ENCODE data around the gene CYP4F2. TPM values are rescaled to one million over a fixed set of nuclear protein-coding genes. Genes with fewer than 3 reads are reported as not detected.

Gene CYP4F2
- total and polyA plus RNA-seq, 10 of the 15 experiments (the other 5 are each of a cell fraction or from before 2014, with no cell fraction given), result 0.08 to 3.5 (median 0.63) TPM

DNA sequence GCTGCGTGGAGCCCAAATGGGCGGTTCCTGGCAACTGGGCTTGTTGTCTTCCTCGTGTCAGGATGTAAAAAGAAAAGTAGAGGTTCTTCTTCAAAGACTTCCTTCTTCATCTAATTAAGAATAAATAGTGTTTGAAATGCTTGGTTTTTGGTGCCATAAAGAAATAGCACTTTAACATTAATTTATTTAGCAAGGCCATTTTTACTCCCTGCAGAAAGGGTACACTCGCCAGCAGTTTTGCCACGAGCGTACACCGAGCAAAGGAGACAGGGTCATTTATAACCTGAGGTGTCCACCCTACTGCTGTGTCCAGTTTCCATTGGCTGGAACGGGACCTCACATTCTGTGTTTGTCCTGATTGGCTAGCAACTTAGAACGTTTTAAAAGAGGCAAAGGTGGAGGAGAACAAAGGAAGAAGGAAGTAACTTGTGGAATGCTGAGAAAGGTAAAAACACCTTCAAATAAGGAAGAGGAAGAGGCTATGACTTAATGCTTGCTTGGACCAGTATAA is 60.6 kb downstream of the CYP4F2 start:
- no TSS peak for BruUV-seq (replicated peaks)
- FAIRE-seq, result no peak

DNA sequence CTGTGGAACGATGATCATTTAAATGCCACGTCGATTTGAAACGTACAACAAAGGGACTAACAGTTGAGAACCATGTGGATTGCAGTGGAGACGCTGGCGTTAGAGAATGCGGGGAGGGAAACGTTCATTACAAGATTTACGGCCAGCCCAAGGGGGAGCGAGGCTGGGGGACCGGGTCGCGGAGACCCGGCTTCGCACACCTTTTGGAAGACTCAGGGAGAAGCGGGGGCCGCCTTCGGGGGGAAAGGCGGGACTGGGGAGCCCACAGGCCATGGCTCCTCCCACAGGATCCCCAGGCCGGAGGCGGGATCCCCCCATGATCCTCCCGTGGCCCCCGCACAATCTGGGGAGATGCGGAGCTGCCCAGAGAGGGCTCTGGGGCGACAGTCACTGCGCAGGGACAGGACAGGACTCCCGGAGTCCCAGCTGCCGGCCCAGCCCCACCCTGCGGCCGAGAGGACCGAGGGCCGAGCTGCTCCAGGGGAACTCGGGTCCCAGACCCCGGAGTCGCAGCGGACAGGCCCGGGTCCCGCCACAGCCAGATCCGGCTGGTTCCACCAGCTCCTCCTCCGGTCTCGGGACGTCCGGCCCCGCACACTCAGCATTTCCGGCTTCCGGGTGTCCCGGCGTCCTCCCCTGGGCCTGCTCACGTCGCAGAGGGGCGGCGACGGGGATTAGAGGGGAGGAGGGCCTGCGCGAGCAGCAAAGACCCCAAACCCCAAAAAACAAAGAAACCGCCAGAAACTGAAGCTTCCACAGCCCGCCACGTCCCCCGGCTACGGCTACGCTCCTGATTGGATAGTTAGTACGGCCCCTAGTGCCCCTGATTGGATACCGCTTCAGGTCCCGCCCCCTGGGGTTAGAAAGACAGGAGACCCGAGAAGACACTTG is 61.3 kb downstream of the CYP4F2 start:
- peak; percentile 61 for DNase-seq (ENCODE audit: low read depth, low spot score)
- Histone ChIP-seq H4K20me1 (ENCODE audit: control insufficient read depth, insufficient read depth) (no peaks in the 10 kb centered on the region), H3K4me2 (ENCODE audit: control insufficient read depth, insufficient read depth) (peak overlapping the region; percentile 92), H2AFZ (ENCODE audit: control insufficient read depth, low read depth, low read length) (peak overlapping the region; percentile 85), H3K27ac (ENCODE audit: control insufficient read depth, insufficient read depth) (peak overlapping the region; percentile 88), H3K4me3 (peak overlapping the region; percentile 67), H3K27me3 (replicated peaks in 1 of 2; ENCODE audit: control insufficient read depth in 2 of 2, insufficient read depth in 2 of 2, low read length in 1 of 2) (no peaks in the 10 kb centered on the region), H3K4me1 (ENCODE audit: control insufficient read depth, insufficient read depth, low read length) (no peaks in the 10 kb centered on the region), H3K36me3 (ENCODE audit: control insufficient read depth in 2 of 2, insufficient read depth in 2 of 2, low read length in 1 of 2) (no peaks in the 10 kb centered on the region), H3K9ac (ENCODE audit: control insufficient read depth, insufficient read depth, low read length) (peak overlapping the region; percentile 84), H3K9me3 (replicated peaks; ENCODE audit: control insufficient read depth, insufficient read depth, low read length) (no peaks in the 10 kb centered on the region; the same call in 2 of the 3 replicates), H3K79me2 (ENCODE audit: control insufficient read depth, insufficient read depth, low read length) (no peaks in the 10 kb centered on the region)
- WGBS (ENCODE audit: insufficient coverage, insufficient replicate concordance, low lambda C conversion rate, missing lambda C conversion rate), result under 1% methylated on average over 64 of the region's 65 CpGs
- RAD21 ChIA-PET (ENCODE audit: unreplicated experiment), result interaction anchor here (0.8 kb wide), 1 partner anchor 165 kb away, joined by 3 read pairs; no protein-coding TSS in a partner anchor
- peak; percentile 77 for FAIRE-seq
- intact Hi-C loops (cut with micrococcal nuclease; ENCODE audit: unreplicated experiment) (no loop called here), in situ Hi-C loops (cut with MboI) (no loop called here)
- BruUV-seq (replicated peaks), result no TSS peak
- SMC1A ChIA-PET (ENCODE audit: uncharacterized antibody, unreplicated experiment), result interaction anchor here (1.5 kb wide), 1 partner anchor 349 kb away, joined by 5 read pairs; the partner anchor contains the start of gene FAM32A
- POLR2A ChIA-PET, result no interaction called here
- ATAC-seq, result peak; percentile 100
- CTCF ChIA-PET, result interaction anchor here (0.7 kb wide), 1 partner anchor 478 kb away, joined by 3 read pairs; no protein-coding TSS in a partner anchor
- TF ChIP-seq NBN (IDR thresholded peaks at IDR 0.05) (0 out of 2 replicates have a peak, but pooled peaks have one; percentile 24), NFIC (IDR thresholded peaks at IDR 0.05; ENCODE audit: low read depth, low read length) (no peak), MXI1 (IDR thresholded peaks at IDR 0.05; ENCODE audit: low read depth, low read length) (peak; percentile 11; the same call in 1 of the 2 replicates), GATAD2B (conservative IDR thresholded peaks at IDR 0.05; ENCODE audit: low read depth) (peak; percentile 68; the same call in 1 of the 2 replicates), FOXK2 (IDR thresholded peaks at IDR 0.05) (no peak)
- TF ChIP-seq, protein P1, sequence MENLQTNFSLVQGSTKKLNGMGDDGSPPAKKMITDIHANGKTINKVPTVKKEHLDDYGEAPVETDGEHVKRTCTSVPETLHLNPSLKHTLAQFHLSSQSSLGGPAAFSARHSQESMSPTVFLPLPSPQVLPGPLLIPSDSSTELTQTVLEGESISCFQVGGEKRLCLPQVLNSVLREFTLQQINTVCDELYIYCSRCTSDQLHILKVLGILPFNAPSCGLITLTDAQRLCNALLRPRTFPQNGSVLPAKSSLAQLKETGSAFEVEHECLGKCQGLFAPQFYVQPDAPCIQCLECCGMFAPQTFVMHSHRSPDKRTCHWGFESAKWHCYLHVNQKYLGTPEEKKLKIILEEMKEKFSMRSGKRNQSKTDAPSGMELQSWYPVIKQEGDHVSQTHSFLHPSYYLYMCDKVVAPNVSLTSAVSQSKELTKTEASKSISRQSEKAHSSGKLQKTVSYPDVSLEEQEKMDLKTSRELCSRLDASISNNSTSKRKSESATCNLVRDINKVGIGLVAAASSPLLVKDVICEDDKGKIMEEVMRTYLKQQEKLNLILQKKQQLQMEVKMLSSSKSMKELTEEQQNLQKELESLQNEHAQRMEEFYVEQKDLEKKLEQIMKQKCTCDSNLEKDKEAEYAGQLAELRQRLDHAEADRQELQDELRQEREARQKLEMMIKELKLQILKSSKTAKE (IDR thresholded peaks at IDR 0.05; ENCODE audit: low read depth, poor library complexity, severe bottlenecking), result no peak
- TF ChIP-seq, protein P2, sequence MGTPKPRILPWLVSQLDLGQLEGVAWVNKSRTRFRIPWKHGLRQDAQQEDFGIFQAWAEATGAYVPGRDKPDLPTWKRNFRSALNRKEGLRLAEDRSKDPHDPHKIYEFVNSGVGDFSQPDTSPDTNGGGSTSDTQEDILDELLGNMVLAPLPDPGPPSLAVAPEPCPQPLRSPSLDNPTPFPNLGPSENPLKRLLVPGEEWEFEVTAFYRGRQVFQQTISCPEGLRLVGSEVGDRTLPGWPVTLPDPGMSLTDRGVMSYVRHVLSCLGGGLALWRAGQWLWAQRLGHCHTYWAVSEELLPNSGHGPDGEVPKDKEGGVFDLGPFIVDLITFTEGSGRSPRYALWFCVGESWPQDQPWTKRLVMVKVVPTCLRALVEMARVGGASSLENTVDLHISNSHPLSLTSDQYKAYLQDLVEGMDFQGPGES (IDR thresholded peaks at IDR 0.05), result peak; percentile 27; the same call in 1 of the 2 replicates

More for the DNA sequence above, 60.6 kb downstream of the CYP4F2 start:
- POLR2A ChIA-PET, result no interaction called here
- in situ Hi-C loops (cut with MboI), result no loop called here
- peak overlapping the region; percentile 88 for H3K27ac ChIP-seq (ENCODE audit: control insufficient read depth, insufficient read depth)
- no peak for DNase-seq (ENCODE audit: low read depth, low spot score)
- H4K20me1 ChIP-seq (ENCODE audit: control insufficient read depth, insufficient read depth), result no peaks in the 10 kb centered on the region
- H3K9me3 ChIP-seq (replicated peaks; ENCODE audit: control insufficient read depth, insufficient read depth, low read length), result no peaks in the 10 kb centered on the region; the same call in 2 of the 3 replicates
- RAD21 ChIA-PET (ENCODE audit: unreplicated experiment), result no interaction called here
- no peaks in the 10 kb centered on the region for H3K4me1 ChIP-seq (ENCODE audit: control insufficient read depth, insufficient read depth, low read length)
- 0% methylated on average over 9 of the region's 9 CpGs for WGBS (ENCODE audit: insufficient coverage, insufficient replicate concordance, low lambda C conversion rate, missing lambda C conversion rate)
- H3K27me3 ChIP-seq (replicated peaks in 1 of 2; ENCODE audit: control insufficient read depth in 2 of 2, insufficient read depth in 2 of 2, low read length in 1 of 2), result no peaks in the 10 kb centered on the region
- ATAC-seq, result peak; percentile 6; the same call in 1 of the 3 replicates
- SMC1A ChIA-PET (ENCODE audit: uncharacterized antibody, unreplicated experiment), result interaction anchor here (1.5 kb wide), 1 partner anchor 348 kb away, joined by 5 read pairs; the partner anchor contains the start of gene FAM32A
- peak overlapping the region; percentile 84 for H3K9ac ChIP-seq (ENCODE audit: control insufficient read depth, insufficient read depth, low read length)
- TF ChIP-seq CREM (IDR thresholded peaks at IDR 0.05; ENCODE audit: low read depth) (no peak), RELA (IDR thresholded peaks at IDR 0.05; ENCODE audit: borderline replicate concordance, partially characterized antibody) (no peak), CBFB (IDR thresholded peaks at IDR 0.05; ENCODE audit: low read depth) (no peak), BRCA1 (IDR thresholded peaks at IDR 0.05; ENCODE audit: low read depth, low read length) (no peak), RCOR1 (conservative IDR thresholded peaks at IDR 0.05; ENCODE audit: low read depth, low read length) (no peak), FOXM1 (IDR thresholded peaks at IDR 0.05; ENCODE audit: low read depth, low read length) (0 out of 2 replicates have a peak, but pooled peaks have one; percentile 20), MXI1 (IDR thresholded peaks at IDR 0.05; ENCODE audit: low read depth, low read length) (0 out of 2 replicates have a peak, but pooled peaks have one; percentile 49), SUZ12 (IDR thresholded peaks at IDR 0.05; ENCODE audit: unreplicated experiment) (no peak), BMI1 (IDR thresholded peaks at IDR 0.05; ENCODE audit: borderline replicate concordance) (no peak), MTA3 (IDR thresholded peaks at IDR 0.05; ENCODE audit: borderline replicate concordance, low read length) (no peak)
- H2AFZ ChIP-seq (ENCODE audit: control insufficient read depth, low read depth, low read length), result peak overlapping the region; percentile 15
- peak overlapping the region; percentile 92 for H3K4me2 ChIP-seq (ENCODE audit: control insufficient read depth, insufficient read depth)
- CTCF ChIA-PET, result no interaction called here
- intact Hi-C loops (cut with micrococcal nuclease; ENCODE audit: unreplicated experiment), result no loop called here
- H3K79me2 ChIP-seq (ENCODE audit: control insufficient read depth, insufficient read depth, low read length), result no peaks in the 10 kb centered on the region
- no peaks in the 10 kb centered on the region for H3K36me3 ChIP-seq (ENCODE audit: control insufficient read depth in 2 of 2, insufficient read depth in 2 of 2, low read length in 1 of 2)
- H3K4me3 ChIP-seq, result peak overlapping the region; percentile 67; the same call in 1 of the 2 replicates

Measured in GM12878 (cell line).